ENCODE data around the gene KCNMB4.

Gene KCNMB4

GRCh38 chr12:70365648-70366518, at the start of gene KCNMB4:
Gene KCNMB4 (plus strand): TSS chr12:70366290. CDS start chr12:70366735, 445 bp downstream.
- no peak for DNase-seq (ENCODE audit: low read depth in 2 of 2)

- DNase-seq (ENCODE audit: low read depth in 2 of 2), result no peak
These were observed 48.3 kb upstream of the KCNMB4 start for GRCh38 chr12:70317781-70318180.

- no peak for DNase-seq (ENCODE audit: low read depth in 2 of 2)
These were observed 46.5 kb upstream of the KCNMB4 start for GRCh38 chr12:70319605-70320004.

GRCh38 chr12:70321191-70321590, 44.9 kb upstream of the KCNMB4 start:
- DNase-seq (ENCODE audit: low read depth in 2 of 2), result no peak

GRCh38 chr12:70327541-70327940, 38.5 kb upstream of the KCNMB4 start:
- DNase-seq (ENCODE audit: low read depth in 2 of 2), result no peak

- DNase-seq (ENCODE audit: low read depth in 2 of 2), result no peak
These were observed 36.4 kb upstream of the KCNMB4 start for GRCh38 chr12:70329728-70330127.

- no peak for DNase-seq (ENCODE audit: low read depth in 2 of 2)
These were observed 35.9 kb upstream of the KCNMB4 start for GRCh38 chr12:70330158-70330557.

GRCh38 chr12:70332236-70332635, 33.9 kb upstream of the KCNMB4 start:
- DNase-seq (ENCODE audit: low read depth in 2 of 2), result no peak

GRCh38 chr12:70334742-70335141, 31.3 kb upstream of the KCNMB4 start:
- DNase-seq (ENCODE audit: low read depth in 2 of 2), result no peak

- peak in 1 of 2 experiments; percentile 3 for DNase-seq (ENCODE audit: low read depth in 2 of 2)
These were observed 27.6 kb upstream of the KCNMB4 start for GRCh38 chr12:70338531-70338930.

- no peak for DNase-seq (ENCODE audit: low read depth in 2 of 2)
These were observed 15.0 kb upstream of the KCNMB4 start for GRCh38 chr12:70351076-70351475.

GRCh38 chr12:70353780-70354660, 12.1 kb upstream of the KCNMB4 start:
- no peak for DNase-seq (ENCODE audit: low read depth in 2 of 2)

- DNase-seq (ENCODE audit: low read depth in 2 of 2), result no peak
These were observed 11.3 kb upstream of the KCNMB4 start for GRCh38 chr12:70354787-70355186.

- no peak for DNase-seq (ENCODE audit: low read depth in 2 of 2)
These were observed 10.1 kb upstream of the KCNMB4 start for GRCh38 chr12:70355972-70356371.

- DNase-seq (ENCODE audit: low read depth in 2 of 2), result no peak
These were observed 6.5 kb upstream of the KCNMB4 start for GRCh38 chr12:70359458-70360197.

GRCh38 chr12:70360218-70360617, 5.9 kb upstream of the KCNMB4 start:
- no peak for DNase-seq (ENCODE audit: low read depth in 2 of 2)

- no peak for DNase-seq (ENCODE audit: low read depth in 2 of 2)
These were observed 1.2 kb upstream of the KCNMB4 start for GRCh38 chr12:70364695-70365397.

GRCh38 chr12:70365398-70365647, 767 bp upstream of the KCNMB4 start:
- no peak for DNase-seq (ENCODE audit: low read depth in 2 of 2)

- DNase-seq (ENCODE audit: low read depth in 2 of 2), result no peak
These were observed 629 bp downstream of the KCNMB4 start for GRCh38 chr12:70366581-70367257.

GRCh38 chr12:70367258-70368141, 1.4 kb downstream of the KCNMB4 start:
- DNase-seq (ENCODE audit: low read depth in 2 of 2), result no peak

Measured in fibroblast of skin of left quadriceps (primary cell).